HepG2 (cell line): Measurements from ENCODE around the gene CSF1R. TPM values are rescaled to one million over a fixed set of nuclear protein-coding genes. Genes with fewer than 3 reads are reported as not detected.

ENCODE experiments used
- ATF7 ChIP-seq, 2 experiments: fragments of 450-650 bp in 1 of 2; sonication (generic) in 1 of 2; formaldehyde crosslinking in 1 of 2; IDR thresholded peaks; 2 replicates each; pipeline versions ENCODE4 v1.4.0 to v1.6.1; 2016 to 2020; ENCODE audit warnings: antibody characterized with exemption in 1 of 2, mild to moderate bottlenecking in 1 of 2, missing genetic modification reagents in 1 of 2
- FOXK2 ChIP-seq: fragments of 450-650 bp; IDR thresholded peaks from 2 replicates; pipeline ENCODE4 v1.6.1; 2016
- RBM22 ChIP-seq: fragments of 200-400 bp; formaldehyde crosslinking; optimal IDR thresholded peaks from 2 replicates; pipeline ENCODE3; 2017; ENCODE audit warnings: mild to moderate bottlenecking, low read length, moderate library complexity
- U2AF2 ChIP-seq: fragments of 200-400 bp; formaldehyde crosslinking; IDR thresholded peaks from 2 replicates; pipeline ENCODE4 v1.6.1; 2017; ENCODE audit warnings: low read depth, mild to moderate bottlenecking, low read length
- ZNF383 ChIP-seq: sonication (generic); formaldehyde crosslinking; IDR thresholded peaks from 2 replicates; pipeline ENCODE4 v1.4.0; 2020; ENCODE audit warnings: missing genetic modification reagents, mild to moderate bottlenecking, borderline replicate concordance
- ZNF501 ChIP-seq: sonication (generic); formaldehyde crosslinking; IDR thresholded peaks from 2 replicates; pipeline ENCODE4 v1.5.1; 2020; ENCODE audit warnings: mild to moderate bottlenecking, moderate library complexity, missing genetic modification reagents
- ZNF598 ChIP-seq: sonication (generic); formaldehyde crosslinking; IDR thresholded peaks from 2 replicates; pipeline ENCODE4 v1.5.1; 2020; ENCODE audit warnings: mild to moderate bottlenecking, missing genetic modification reagents, borderline replicate concordance
- ZNF883 ChIP-seq: sonication (generic); formaldehyde crosslinking; IDR thresholded peaks from 2 replicates; pipeline ENCODE4 v1.5.1; 2020; ENCODE audit warnings: mild to moderate bottlenecking, missing genetic modification reagents; ENCODE audit errors: not compliant biosample characterization
- polyA plus RNA-seq, 8 experiments: library from polyadenylated mRNA; depleted of rRNA in 3 of 8; stranded (reverse) in 7 of 8; unstranded in 1 of 8; fragments of >200 nt; fragmentation: Illumina TruSeq in 4 of 8; extraction: Trizol in 4 of 8; gene quantifications; 2 replicates each; pipeline versions ENCODE4 v1.2.1 to v1.2.3, GENCODE V29; 2011 to 2016; ENCODE audit warnings: low read depth in 4 of 8, missing spikeins in 1 of 8, mixed read lengths in 1 of 8; ENCODE audit not compliant: insufficient read depth in 1 of 8
- total RNA-seq, 5 experiments: library from RNA; depleted of rRNA; stranded (reverse); fragments of >200 nt; fragmentation: Illumina TruSeq; extraction: Trizol; gene quantifications; 2 replicates each; pipeline ENCODE4 v1.2.3, GENCODE V29; 2016; ENCODE audit warnings: low read depth in 1 of 5
- TF ChIP-seq, protein P1 (sequence below): sonication (generic); formaldehyde crosslinking; IDR thresholded peaks from one replicate; pipeline ENCODE4 v1.5.1; 2020; ENCODE audit warnings: mild to moderate bottlenecking, missing genetic modification reagents; ENCODE audit errors: not compliant biosample characterization

The CSF1R gene
- total and polyA plus RNA-seq, 2 of the 13 experiments (the other 11 are each of a cell fraction or from before 2014, with no cell fraction given), result 0.01 TPM; not detected in 1

DNA sequence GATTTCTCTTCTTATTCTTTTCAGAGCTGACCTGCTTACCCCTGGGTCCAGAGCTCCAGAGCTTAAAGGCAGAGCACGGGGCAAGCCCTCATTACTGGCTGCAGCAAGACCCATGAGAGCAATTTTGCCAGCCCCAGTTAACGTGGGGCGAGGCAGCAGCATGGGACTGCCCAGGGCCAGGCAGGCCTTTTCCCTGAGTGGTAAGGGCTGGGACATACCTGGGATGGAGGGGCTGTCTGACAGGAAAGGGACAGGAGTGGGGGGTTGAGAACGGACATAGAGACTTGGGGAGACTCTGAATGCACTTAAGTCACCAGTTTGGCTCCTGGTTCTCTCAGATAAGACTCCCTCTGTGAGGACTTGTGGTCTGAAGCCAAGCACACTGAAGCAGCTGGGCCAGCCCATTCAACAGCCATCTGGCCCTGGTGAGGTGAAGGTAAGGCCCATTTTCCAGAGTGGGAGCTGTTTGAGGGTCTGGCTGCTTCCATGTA, 59.6 kb downstream of the CSF1R start (continued):
- 0 out of 2 replicates have a peak, but pooled peaks have one; percentile 23 for TF ChIP-seq ZNF383 (CRISPR knock-in tag)
- TF ChIP-seq FOXK2, result no peak
- TF ChIP-seq ZNF501 (CRISPR knock-in tag), result peak; percentile 65
- peak; percentile 24 for TF ChIP-seq RBM22
- TF ChIP-seq ATF7 (IDR thresholded peaks at IDR 0.05), result no peak
- no peak for TF ChIP-seq ATF7 (CRISPR knock-in tag; IDR thresholded peaks at IDR 0.05)
- peak; percentile 51; the same call in 1 of the 2 replicates for TF ChIP-seq ZNF598 (CRISPR knock-in tag)
- no peak for TF ChIP-seq U2AF2
- TF ChIP-seq, protein P1, sequence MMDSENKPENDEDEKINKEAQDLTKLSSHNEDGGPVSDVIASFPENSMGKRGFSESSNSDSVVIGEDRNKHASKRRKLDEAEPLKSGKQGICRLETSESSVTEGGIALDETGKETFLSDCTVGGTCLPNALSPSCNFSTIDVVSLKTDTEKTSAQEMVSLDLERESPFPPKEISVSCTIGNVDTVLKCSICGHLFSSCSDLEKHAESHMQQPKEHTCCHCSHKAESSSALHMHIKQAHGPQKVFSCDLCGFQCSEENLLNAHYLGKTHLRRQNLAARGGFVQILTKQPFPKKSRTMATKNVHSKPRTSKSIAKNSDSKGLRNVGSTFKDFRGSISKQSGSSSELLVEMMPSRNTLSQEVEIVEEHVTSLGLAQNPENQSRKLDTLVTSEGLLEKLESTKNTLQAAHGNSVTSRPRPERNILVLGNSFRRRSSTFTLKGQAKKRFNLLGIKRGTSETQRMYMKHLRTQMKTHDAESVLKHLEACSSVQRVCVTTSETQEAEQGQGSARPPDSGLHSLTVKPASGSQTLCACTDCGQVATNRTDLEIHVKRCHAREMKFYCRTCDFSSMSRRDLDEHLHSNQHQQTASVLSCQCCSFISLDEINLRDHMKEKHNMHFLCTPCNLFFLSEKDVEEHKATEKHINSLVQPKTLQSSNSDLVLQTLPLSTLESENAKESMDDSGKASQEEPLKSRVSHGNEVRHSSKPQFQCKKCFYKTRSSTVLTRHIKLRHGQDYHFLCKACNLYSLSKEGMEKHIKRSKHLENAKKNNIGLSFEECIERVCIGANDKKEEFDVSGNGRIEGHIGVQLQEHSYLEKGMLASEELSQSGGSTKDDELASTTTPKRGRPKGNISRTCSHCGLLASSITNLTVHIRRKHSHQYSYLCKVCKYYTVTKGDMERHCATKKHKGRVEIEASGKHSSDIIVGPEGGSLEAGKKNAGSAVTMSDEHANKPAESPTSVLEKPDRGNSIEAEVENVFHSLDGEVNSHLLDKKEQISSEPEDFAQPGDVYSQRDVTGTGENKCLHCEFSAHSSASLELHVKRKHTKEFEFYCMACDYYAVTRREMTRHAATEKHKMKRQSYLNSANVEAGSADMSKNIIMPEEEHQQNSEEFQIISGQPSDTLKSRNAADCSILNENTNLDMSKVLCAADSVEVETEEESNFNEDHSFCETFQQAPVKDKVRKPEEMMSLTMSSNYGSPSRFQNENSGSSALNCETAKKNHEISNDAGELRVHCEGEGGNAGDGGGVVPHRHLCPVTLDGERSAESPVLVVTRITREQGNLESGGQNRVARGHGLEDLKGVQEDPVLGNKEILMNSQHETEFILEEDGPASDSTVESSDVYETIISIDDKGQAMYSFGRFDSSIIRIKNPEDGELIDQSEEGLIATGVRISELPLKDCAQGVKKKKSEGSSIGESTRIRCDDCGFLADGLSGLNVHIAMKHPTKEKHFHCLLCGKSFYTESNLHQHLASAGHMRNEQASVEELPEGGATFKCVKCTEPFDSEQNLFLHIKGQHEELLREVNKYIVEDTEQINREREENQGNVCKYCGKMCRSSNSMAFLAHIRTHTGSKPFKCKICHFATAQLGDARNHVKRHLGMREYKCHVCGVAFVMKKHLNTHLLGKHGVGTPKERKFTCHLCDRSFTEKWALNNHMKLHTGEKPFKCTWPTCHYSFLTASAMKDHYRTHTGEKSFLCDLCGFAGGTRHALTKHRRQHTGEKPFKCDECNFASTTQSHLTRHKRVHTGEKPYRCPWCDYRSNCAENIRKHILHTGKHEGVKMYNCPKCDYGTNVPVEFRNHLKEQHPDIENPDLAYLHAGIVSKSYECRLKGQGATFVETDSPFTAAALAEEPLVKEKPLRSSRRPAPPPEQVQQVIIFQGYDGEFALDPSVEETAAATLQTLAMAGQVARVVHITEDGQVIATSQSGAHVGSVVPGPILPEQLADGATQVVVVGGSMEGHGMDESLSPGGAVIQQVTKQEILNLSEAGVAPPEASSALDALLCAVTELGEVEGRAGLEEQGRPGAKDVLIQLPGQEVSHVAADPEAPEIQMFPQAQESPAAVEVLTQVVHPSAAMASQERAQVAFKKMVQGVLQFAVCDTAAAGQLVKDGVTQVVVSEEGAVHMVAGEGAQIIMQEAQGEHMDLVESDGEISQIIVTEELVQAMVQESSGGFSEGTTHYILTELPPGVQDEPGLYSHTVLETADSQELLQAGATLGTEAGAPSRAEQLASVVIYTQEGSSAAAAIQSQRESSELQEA (CRISPR knock-in tag), result peak; percentile 30
- TF ChIP-seq ZNF883 (CRISPR knock-in tag), result peak; percentile 13
- TF ChIP-seq, all 625 proteins: peak for 18
